ENCODE results near the gene MOB1A.
"Not testable (repeated sequence)": the region's sequence is repeated elsewhere in the genome, so short reads cannot be mapped to it uniquely, and the experiment has no call there.

MOB1A gene

DNA sequence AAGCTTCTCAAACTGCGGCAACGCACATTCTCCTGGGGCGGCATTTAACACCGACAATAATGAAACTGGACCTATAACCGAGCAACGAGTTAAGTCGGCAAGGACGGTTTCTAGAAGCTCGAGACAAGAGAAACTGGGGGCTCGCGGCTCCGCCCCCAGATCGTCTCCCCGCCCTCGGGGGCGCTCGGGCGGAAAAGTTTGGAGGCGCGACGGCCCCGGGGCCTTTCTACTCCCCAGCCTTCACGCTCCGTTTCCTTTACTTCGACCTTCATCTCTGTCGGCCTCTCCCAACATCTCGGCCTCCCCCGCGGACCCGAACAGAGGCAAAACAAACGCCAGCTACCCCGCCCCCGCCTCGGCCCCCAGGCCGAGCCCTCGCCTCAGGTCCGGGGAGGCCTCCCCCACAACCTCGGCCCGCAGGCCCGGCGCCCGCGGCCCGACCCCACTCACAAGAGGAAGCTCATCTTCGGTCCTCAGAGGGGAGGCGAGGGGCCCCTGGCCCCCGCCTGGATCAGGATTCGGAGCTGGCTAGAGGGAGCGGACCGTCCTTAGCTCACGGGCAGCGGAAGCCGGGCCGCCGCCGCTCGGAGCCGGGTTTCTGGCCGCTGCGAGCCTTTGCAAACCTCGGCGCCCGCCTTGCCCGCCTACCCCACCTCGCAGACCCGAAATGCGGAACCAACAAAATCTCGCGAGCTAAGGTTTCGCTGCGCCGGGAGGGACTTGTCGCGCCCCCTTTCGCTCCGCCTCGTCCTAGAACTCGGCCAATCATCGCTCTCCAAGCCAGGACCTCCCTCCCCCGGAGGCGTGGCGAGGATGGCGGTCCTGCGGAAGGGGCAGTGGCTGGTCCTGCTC lies at the start of gene MOB1A:
Gene MOB1A, minus strand, starts transcription at position 669 of the 852 bp plus-strand sequence. Its CDS starts 205 bp downstream, at position 464.
- peak; percentile 96 for DNase-seq (ENCODE audit: low spot score)

DNA sequence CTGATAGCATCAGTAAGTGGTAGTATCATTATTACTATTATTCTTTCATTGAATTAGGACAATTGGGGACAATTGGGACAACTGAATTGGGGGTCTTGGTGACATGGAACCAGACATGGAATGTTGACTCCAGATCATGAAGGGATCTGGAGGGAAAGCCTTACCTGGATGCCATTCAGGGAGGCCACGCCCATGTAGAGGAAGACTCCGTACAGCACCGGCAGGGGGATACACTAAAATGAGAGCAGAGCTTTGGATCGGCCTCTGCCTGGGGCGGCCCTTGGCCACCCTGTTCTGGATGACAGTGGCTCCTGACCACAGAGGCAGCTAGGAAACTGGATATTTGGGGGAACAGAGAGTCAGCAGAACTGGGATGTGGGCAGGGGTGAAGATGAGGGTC lies 49.0 kb upstream of the MOB1A start:
- DNase-seq (ENCODE audit: low spot score), result no peak

DNA sequence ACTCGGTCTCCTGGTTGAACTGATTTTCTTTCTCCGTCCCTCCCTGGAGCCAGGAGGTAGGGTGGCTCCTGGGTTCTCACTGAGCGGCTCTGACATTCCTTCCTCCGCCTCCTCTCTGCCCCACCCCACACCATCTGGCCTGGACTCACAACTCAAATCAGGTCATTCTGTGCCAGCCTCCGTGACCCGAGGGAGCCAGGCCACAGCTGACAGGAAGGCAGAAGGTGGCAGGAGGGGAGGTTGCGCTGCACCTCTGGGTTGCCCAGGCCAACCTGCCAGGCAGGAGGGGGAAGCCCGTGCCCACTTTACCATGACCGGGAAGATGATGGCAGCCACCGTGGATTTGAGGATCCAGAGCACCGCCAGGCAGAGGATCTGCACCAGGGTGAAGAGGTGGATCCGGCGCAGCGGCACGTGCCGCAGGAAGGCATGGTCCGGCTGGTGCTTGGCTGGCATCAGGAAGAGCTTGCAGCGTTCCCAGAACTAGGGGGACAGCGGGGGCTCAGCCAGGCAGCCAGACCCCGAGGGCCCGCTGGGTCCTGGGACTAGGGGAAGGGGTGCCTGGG lies 48.1 kb upstream of the MOB1A start:
- DNase-seq (ENCODE audit: low spot score), result no peak

DNA sequence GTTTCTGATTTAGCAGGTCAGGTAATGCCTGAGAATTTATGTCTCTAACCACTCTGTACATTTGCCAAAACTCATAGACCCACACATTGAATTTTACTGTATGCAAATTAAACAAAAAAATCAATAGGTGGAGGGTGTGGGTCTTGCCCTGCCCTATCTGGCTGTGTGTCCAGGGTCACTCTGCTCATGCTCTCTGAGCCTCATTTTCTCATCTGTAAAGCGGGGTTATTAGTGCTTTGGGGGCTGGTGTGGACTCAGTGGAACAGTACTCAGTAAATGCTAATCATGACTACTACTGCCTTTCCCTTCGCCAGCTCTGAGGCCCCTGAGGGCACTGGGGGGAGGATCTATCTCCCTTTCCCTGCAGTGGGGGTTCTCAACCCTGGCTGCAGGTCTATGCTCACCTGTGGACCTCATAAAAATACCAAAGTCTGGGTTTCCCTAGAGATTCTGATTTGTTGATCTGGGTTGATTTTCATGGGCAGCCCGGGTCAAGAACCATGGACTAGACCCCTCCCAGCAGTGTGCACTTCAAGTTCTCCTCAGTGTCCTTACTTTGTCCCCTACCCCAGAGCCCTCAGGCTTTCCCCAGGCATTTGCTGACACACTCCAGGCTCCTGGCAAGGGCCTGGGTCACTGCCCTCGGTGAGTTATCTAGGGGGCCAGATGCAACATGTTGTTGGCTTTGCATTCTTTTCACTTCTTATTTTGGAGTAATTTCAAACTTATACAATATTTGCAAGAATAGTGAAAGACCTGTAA lies 47.2 kb upstream of the MOB1A start:
- DNase-seq (ENCODE audit: low spot score), result no peak

DNA sequence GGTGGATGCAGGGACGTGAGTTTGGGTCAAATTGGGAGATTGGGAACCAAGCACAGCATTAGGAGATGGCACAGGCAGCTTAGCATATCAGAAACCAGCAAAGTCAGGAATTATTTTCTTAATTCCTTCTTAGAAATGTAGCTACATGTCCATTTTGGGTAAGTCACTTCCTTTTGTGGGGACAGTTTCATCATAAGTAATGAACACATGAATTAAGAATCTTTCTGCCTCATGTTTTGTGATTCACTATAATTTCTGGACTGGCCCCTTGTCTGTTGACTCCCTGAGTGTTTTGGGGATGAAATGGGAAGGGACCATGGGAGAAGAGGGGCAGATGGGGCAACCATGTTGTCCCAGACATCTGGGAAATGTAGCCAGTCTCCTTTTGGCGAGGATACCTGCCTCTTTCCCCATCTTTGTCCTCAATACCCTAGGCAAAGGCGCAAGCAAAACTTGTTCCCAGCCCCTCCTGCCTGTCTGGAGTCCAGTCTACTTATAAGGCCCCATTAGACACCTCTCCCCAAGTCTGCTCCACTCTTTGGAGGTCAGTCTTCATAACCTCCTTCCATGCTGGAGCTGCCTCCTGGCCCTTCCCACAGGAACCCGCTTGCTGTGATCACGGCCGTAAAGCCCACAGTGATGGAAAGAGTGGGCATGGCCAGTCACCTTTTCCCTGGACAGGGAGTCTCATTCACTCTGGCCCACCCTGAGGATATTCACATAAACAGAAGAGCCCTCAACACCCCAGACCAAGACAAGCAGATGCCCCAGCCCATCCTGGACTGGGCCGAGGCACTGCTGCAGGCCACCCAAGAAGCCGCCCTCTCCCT lies 45.5 kb upstream of the MOB1A start:
- no peak for DNase-seq (ENCODE audit: low spot score)

DNA sequence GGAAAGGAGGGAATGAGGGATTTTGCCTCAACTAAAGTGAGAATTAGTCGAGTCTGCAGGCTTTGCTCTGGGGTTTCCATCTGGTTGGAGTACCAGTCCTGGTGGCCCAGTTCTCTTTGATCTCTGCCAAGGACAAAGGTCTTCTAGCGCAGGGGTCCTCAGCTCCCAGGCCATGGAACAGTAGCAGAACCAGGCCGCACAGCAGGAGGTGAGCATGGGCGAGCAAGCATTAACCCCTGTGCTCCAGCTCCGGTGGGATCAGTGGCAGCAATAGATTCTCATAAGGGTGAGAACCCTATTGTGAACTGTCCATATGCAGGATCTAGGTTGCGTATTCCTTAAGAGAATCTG lies 43.6 kb upstream of the MOB1A start:
- no peak for DNase-seq (ENCODE audit: low spot score)

DNA sequence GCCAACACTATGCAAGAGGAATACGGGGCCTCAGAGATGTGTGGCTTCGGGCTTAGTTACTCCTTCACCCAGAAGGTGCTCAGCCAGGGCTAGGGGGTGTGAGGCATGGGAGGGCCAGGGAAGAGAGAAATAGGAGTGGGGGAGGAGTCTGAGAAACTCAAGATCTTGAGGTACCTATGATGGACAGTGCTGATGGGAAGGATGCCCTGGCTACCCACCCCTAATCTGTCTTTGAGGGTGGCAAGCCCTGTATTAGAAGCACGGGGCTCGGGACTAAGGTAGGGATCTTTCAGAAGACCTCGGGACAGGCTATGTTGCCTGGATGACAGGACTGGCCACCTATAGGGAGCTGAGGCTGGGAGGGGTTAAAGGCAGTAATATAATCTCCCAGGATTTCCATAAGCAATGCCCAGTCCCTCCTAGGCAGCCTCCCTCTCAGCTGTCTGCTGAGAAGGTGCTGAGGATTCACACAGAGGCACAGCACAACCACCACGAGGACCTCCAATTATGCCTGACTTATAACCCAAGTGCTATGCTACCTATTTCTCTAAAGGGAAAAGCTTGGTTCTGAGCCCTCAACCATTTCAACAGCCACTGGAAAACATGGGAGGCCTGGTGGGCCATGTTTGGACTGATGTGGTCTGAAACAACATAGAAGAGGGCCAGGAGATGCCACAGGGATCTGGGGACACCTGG lies 43.1 kb upstream of the MOB1A start:
- DNase-seq (ENCODE audit: low spot score), result no peak

DNA sequence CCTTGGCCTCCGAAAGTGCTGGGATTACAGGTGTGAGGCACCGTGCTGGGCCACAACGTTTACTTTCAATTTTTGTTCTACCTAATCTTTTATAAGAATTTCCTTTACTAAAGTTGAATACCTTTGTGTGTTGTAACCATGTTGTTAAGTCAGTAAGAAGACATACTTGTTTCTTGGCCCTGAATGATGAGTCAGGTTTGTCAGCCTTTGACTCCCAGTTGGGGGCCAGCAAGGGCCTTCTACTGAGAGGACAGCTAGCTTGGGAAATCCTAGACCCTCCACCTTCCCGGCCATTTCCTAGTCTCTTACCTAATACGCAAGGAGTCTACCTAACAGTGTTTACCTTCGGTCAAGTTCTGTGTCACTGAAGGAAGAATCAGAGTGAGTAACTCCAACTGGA lies 42.4 kb upstream of the MOB1A start:
- DNase-seq (ENCODE audit: low spot score), result no peak

DNA sequence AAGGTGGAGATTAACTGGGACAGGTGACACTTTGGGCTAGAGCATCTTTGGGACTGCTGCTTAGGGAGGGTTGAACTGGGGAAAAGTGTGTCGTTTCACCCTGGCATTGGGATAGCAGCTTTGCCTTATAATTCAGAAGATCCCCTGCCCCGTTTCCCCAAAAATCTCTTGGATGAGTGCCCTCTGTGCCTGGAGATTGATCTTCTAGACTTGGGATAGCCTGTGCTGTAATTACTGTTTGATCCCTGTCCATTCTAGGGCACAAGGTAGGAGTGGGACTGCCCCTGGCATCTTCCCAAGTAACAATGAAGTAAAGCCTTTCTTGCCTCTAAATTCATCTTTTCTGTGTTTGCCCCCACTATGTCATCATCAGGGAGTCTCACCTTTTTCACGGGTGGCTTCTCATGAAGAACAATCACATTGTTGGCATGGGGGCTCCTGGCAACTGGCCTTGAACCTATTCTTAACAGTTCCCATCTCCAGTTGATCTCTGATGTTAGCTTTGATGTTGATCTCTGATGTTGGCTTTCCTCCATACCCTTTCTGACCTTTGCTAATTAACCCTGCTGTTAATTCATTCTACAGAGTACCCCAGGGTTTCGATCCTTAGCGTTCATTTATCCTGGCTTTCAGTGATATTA lies 41.3 kb upstream of the MOB1A start:
- DNase-seq (ENCODE audit: low spot score), result no peak

DNA sequence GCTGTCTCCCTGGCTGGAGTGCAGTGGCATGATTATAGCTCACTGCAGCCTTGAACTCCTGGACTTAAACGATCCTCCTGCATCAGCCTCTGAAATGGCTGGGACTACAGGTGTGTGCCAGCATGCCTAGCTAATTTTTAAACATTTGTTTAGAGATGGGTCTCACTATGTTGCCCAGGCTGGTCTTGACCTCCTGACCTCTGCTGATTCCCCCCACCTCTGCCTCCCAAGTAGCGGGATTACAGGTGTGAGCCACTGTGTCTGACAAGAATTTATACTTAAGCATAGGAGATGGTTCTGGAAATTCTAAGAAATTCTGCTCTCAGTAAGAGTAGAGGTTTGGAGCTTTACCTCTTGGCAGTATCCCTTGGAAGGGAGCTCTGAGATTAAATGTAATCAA lies 38.0 kb upstream of the MOB1A start:
- DNase-seq (ENCODE audit: low spot score), result no peak

DNA sequence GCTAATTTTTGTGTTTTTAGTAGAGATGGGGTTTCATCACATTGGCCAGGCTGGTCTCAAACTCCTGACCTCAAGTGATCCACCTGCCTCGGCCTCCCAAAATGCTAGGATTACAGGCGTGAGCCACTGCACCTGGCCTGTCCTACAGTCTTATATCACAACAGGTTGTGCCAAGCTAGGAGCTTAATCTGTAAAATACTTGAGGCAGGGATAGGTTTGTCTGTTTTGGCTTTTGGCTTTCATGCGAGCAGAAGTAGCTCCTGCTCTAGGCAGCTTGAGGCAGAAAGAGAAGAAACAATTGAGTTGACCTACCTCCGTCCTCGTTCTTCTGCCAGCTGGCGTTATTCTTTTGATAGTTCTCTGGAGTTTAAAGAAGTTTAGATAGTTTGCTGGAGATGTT lies 37.1 kb upstream of the MOB1A start:
- DNase-seq (ENCODE audit: low spot score), result not testable (repeated sequence)

DNA sequence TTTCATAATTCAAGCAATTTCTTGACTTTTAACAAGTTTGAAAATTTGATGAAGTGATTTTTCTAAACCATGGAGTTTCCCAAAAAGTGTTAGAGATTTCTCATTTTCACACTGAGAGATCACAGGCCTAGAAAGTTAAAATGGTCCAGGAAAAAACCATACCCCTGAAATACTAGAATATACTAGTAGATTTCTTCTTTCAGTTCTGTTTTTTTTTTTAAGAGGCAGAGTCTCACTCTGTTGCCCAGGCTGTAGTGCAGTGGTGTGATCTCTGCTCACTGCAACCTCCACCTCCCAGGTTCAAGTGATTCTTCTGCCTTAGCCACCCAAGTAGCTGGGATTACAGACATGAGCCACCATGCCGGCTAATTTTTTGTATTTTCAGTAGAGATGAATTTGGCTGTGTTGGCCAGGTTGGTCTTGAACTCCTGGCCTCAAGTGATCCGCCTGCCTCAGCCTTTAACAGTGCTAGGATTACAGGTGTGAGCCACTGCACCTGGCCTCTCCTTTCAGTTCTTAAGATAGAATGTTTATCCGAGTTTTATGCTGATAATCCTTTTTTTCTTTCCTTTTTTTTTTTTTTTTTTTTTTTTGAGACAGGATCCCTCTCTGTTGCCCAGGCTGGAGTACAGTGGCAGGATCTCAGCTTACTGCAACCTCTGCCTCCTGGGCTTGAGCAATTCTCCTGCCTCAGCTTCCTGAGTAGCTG lies 34.2 kb upstream of the MOB1A start:
- DNase-seq (ENCODE audit: low spot score), result no peak

DNA sequence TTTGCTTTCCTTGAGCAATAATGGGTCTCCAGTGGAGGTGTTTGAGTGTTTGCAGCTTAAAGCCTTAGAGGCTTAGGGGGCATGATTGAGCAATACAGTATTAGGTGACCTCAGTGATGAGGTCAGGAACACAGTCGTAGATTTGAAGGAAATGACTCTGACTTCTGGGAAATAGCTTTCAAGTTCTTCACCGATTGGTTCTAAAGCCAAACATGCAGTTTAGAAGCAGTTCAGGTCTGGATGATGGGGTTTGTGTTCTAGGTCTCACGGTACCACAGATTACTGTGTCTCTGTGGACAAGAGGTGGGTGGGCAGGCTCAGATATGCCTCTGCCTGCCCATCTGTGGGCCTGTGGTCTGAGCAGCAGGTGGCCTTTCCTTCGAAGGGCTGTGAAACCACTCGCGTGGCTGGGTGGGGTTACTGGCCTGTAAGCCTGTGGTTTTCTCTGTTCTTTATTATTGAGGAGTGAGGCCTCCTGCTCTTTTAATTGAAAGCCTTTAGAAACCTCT lies 27.6 kb upstream of the MOB1A start:
- no peak for DNase-seq (ENCODE audit: low spot score)

DNA sequence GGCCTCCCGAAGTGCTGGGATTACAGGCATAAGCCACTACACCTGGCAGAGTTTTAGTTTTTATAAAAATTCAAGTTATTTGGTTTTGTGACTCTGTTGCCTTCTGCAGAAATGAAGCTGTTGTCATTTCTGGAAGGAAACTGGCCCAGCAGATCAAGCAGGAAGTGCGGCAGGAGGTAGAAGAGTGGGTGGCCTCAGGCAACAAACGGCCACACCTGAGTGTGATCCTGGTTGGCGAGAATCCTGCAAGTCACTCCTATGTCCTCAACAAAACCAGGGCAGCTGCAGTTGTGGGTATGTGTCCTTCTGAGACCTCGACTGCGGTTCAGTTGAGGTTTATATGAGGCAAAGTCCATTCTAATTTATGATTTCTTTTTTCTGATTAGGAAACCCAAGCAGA lies 26.9 kb upstream of the MOB1A start:
- DNase-seq (ENCODE audit: low spot score), result no peak

DNA sequence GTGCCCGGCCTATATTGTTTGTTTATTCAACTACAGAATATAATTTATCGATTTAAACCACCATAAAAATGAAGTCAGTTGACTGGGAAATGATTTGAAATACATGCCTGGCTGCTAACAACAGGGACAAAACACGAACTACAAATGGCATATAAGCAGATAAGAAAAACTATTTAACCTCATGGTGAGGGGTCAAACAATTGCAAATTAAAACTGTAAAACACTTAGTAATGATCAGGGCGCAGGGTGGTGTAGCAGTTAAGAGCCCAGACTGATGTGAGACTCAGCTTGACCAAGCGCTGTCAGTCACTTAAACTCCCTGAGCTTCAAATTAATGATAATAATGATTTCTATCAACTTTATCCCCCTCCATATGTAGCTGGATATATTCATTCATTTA lies 26.4 kb upstream of the MOB1A start:
- no peak for DNase-seq (ENCODE audit: low spot score)

DNA sequence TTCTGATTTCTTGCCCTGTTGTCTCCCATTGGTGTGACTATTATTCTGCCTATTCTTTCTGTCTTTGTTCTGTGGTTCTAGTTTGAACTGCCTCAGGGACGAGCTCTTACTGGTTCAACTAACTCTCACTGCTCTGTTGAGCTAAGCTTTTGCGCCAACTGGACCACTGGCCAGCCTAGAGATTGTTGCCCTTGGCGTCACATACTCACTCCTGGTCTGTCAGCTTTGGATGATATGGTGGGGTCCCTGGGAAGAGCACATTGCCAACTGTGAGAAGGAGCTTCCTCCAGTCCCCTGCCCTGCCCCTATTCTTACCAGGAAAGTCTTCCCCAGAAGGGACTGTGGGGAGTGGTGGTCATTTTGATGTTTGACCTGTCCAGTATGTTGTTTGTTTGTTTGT lies 25.8 kb upstream of the MOB1A start:
- DNase-seq (ENCODE audit: low spot score), result no peak

DNA sequence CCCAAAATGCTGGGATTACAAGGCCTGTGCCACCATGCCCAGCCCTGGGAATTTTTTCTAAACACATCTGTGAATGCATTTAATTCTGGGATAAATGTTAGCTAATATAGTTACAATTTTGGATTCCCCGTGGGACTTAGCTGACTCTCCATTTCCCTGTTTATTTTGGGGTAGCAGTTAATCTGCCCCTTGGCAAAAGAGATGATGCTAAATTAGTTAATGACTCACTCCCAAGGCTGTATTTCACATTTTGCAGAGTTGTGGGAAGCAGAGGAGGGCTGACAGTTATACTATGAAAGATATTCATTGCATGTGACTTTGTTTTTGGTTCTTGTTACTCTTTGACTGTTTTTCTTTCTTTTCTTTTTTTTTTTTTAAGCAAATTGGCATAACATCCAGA lies 22.9 kb upstream of the MOB1A start:
- DNase-seq (ENCODE audit: low spot score), result no peak

DNA sequence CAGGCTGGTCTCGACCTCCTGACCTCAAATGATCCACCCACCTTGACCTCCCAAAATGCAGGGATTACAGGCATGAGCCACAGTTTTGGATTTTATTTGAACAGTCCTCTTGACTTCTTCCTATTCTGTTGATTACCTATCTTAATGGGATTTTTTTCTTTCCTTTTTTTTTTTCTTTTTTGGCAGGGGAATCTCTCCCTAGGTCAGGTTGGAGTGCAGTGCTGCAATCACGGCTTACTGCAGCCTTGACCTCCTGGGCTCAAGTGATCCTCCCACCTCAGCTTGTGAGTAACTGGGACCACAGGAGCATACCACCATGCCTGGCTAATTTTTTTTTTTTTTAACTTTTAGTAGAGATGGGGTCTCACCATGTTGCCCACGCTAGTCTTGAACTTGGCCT lies 22.5 kb upstream of the MOB1A start:
- no peak for DNase-seq (ENCODE audit: low spot score)

DNA sequence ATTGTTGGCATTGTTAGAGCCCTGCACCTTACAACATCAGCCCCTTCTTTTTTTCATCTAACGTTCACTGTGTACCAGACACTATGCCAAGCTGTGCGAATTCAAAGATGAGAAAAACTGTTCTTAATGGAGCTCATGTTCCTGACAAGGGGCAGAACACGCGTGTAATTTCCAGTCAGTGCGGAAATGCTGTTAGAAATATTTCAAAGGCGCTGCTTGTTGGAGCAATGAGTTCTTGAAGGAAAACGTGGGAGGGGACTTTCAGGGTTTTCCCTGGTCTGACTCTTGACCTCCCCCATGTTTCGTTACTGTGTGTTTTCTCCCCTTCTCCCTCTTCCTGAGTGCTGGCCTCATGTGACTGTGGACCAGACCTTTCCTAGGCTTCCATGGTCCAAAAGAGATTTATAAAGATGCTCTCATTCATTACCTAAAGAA lies 21.2 kb upstream of the MOB1A start:
- no peak for DNase-seq (ENCODE audit: low spot score)

DNA sequence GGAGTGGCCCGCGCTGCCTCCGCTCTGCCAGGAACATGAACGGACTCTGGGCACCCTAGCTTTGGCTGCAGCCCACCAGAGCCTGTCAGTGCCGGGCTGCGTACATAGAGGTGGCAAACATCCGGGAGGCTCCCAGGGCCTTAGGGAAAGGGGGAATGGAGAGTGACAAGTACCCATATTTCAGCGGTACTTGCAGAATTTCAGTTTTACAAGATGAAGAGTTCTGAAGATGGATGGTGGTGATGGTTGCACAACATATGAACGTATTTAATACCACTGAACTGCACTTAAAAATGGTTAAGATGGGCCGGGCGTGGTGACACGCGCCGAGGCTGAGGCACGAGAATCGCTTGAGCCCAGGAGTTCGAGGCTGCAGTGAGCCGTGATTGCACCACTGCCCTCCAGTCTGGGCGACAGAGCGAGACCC lies 20.6 kb upstream of the MOB1A start:
- DNase-seq (ENCODE audit: low spot score), result no peak
